GM21717 (cell line): ENCODE measurements around the gene FADS3.

Experiments used
- ATAC-seq: cut with Tn5 transposase; IDR thresholded peaks from one replicate; pipeline ENCODE4 v1.9.1; 2021; ENCODE audit warnings: mild to moderate bottlenecking, moderate library complexity; ENCODE audit not compliant: unreplicated experiment

Gene FADS3

DNA sequence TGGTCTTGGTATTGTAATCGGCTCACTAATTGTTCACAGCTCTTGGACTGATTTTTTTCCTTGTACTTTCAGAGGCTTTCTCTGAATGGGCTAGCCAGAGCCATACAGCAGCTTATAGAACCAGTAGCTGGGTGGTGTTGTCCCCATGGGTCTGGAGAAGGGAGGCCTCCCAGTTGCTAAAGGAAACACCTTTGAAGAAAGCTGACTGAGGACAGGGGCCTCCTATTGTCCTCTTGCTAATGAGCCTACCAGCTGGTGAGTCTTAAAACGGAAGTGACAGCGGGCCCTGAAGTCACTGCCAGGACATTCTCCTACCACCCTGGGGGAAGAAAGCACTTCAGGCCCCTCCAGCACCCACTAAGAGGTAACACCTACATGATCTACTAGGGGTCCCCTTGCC is 9.9 kb downstream of the FADS3 start:
- no peak for ATAC-seq

DNA sequence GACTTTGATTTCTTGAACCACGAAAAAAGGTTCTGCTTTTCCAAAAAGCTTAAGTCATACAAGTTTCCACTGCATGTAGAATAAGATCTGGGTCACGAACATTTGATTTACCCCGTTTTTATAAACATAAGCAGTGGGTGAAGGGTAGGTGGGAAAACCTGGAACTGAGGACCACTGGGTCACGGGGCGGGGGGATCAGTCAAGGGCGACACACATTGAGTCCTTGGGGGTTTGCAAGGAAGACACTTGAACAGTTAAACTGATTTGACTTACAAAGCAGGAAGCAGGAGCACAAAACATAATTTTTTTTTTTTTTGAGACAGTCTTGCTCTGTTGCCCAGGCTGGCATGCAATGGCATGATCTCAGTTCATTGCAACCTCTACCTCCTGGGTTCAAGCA is 10.9 kb downstream of the FADS3 start:
- ATAC-seq: no peak

DNA sequence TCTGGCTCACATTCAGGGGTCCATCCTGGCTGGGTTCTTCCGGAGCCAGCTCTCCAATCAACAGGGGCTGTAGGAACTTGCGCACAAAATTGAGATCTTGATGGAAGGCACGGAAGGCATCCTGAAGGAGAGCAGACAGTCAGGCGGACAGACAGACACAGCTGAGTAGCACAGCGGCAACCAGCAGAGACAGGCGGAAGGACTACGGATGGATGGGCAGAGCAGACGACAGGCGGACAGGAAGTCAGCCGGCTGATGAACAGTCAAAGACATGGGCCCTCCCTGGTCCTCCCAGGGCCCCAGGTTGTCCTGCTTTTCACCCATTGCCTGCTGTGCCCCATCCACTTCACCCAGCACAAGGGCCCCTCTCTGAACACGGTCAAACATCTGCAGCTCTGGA is 11.3 kb downstream of the FADS3 start:
- no peak for ATAC-seq

DNA sequence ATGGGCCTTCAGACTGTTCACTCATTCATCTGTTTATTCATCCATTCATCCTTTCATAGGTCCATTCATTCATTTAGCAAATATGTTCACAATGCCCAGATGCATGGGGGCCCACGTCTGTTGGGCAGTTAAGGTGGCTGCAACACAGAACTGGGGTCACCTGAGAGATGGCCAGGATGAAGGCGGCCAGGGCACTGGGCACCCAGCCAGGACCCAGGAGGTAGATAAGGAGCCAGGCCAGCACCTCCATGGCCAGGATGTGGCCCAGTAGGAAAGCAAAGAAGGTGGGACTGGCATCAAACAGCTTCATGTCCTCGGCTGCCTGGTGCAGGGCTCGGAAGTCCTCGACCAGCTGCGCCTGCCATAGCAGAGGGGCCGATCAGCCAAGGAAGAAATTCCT is 12.2 kb downstream of the FADS3 start:
- ATAC-seq: no peak

DNA sequence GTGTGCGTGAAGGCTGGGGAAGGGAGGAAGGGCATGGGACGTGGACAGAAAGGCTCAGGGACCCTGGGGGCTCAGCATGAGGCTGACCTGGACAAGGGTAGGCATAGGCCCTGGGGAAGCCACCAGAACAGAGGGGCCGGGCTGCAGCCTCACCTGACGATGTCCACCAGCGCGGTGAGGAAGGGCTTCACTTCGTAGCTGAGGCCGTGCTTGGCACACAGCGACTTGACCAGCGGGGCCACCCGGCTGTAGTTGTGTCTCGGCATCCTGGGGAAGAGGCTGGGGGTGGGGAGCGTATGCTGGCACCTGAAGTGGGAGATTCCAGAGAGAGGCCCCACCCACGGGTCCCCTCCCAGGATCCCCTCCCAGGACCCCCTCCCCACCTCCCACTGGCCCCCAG is 15.6 kb downstream of the FADS3 start:
- no peak for ATAC-seq

DNA sequence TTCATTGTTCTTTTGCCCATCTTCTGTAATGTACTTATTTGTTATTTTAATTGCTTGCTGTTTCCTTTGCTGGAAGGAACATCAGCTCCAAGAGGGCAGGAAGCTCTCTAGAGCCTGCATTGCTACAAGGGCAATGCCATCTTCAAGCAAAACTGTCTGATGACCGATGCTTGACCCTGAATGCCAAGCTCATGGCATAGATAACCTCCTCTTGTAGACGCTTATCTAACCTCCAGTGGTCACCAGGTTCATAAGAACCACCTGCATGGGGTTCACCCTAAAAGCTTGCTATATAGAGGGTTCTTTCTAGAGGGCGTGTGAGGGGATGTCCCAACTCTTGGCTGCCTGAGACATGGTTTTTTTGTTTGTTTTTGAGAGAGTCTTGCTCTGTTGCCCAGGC is 16.5 kb downstream of the FADS3 start:
- ATAC-seq: no peak

DNA sequence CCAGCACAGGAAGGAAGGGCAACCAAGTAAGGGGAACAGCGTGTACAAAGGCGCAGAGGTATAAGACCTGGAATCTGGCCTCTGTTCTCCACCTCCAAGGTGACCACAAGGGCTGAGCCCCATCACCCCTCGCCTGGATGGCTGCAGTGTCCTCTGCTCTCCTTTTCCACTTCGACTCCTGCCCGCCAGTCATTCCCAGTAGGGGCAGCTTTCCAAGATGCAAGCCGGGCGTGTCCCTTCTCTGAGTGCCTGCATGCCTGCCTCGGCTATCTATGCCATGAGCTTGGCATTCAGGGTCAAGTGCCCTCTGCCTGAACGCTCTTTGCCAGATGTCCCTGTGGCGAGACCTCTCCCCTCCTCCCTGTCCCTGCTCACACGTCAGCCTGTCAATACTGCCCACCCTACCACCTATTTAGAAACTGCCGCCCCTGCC is 17.0 kb downstream of the FADS3 start:
- no peak for ATAC-seq

DNA sequence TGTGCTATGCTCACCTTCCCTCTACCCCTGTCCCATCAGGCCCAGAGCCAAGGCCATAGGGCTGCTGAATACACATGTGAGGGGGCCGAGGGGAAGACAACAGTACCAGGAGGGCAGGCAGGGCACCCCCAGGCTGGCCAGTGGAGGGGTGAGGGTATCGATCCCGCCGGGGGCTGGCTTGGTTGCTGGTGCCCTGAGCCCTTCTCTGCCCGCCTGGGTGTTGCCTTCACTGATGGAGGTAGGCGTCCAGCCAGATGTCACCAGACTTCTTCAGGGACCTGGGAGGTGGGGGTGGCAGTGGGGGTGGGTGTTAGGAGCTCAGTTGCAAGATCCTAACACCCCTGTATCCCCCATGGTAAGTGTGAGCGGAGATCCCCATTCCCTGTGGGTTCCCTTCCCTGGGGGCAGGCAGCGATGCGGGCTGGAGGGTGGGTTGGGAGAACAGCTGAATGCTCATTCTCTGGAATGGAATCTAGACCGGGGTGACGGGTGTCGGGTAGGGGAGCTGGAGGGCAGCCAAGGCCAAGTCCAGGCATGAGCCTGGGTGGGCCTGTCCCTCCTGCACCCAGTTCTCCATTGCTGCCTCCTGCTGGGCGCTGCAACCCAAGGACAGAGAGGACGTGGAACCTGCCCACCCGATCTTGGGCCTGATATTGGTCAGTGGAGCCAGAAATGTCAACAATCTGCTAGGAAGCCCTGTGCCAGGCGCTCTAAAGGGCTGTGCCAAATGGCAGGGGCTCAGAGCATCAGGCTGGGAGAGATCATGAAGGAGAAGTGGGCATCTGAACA is 17.6 kb downstream of the FADS3 start:
- ATAC-seq: no peak

DNA sequence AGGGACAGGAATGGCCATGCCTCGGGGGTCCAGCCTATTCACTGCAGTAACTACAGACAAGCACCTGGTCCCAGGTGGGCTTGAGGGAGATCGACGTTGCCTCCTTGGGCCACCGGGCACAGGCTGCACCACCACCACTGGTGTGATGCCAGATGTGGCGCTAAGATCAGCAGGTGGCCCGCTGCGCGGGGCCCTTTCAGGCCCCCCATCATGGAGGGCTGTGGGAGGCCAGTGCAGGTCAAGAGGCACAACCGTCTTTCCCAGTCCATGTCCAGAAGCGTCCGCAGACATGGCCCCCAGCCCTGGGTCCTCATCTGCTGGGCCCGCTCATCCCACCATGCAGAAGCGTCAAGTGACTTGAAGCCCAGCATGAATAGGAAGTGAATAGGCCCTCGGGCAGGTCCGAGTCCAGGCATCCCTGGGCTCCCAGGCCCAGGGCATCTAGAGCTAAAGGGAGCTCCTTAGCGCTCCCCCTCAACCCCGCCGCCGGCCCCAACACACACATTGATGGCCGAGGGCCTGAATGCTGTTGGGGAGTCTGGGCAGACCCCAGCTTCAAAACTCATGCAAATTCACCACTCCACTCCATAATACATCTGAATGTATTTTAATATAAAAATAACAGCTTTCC is 18.3 kb downstream of the FADS3 start:
- no peak for ATAC-seq

DNA sequence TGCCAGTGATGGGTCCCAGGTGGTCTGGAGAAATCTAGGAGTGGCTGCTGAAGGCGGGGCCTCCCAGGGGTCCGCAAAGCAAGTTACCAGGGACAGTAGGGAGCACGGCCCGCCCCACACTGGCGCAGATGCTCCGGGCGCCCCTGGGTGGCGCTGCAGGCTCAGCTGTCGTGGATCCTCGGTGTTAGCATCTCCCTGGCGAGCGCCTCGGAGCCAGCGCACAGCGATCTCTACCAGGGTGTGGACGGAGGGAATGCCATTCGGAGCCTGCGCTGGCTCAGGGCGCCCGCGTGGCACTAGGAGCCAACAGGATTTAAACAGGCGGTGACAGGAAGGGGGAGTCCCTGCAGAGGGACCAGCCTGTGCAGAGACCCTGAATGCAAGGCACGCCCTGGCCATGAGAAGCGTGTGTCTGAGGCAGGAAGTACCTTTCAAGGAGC is 20.2 kb downstream of the FADS3 start:
- ATAC-seq: peak; percentile 74

DNA sequence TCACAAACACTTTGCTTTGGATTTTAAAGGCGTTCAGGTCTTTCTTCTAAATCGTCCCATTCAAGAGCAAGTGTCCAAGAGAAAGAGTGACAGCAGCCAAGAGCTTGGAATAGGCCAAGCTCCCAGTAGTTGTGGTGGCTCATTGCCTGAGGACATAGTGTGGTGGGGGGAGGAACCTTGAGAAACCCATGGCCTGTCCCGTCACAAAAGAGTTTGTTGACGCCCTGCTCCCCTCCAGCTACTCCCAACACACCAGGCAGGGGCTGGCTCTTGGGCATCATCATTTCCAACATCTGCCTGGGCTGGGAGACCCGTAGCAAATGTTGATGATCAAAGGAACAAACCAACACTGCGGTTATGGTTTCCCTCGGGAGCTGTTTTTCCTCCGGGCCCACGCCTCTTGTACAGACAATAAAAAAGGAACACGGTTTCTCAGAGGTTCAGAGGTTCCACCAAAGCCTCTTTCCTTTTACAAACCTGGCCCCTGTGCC is 20.8 kb downstream of the FADS3 start:
- no peak for ATAC-seq

DNA sequence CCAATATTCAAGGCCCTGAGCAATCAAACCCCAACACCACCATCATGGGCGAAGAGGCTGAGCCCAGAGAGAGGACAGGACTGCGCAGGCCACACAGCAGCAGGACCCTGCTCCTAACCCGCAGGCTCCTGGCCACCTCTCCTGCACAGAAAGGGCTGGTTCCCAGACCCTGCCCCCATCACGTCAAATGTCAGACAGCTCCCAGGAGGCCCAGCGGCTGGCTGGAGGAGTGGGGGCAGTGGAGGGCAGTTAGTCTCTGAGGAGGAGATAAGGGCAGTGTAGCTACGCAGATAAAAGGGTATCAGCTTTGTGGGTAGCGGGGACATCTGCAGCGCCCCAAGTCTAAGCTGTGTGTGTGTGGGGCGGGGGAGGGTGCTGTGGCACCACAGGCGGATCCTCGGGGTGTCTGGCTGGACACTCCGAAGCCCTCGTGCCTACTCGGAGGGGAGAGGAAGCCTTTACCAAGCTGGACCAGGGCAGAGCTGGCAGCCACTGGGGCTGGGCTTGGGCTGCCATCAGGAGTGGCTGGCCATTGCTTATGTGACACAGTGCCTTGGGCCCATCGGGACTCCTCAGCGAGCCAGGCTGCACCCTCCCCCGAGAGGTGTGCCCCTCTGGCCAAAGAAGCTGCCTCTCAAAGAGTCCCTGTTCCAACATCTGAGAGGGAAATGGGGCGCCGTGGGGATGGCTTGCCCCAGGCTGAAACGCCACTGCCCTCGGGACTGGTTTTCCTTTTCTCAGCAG is 21.5 kb downstream of the FADS3 start:
- ATAC-seq: no peak

DNA sequence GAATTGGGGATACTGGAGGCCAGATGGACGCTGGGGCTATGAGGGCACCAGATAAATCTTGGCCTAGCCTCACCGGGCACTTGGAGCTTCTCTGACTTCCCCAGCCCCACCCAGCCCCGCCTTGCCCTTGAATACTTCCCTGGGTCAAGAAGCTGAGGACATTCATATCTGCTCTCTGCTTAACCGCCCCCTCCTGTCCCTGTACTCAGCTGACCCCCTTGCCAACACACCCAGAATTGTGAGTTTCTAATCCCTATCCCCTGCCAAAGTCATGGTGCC is 22.0 kb downstream of the FADS3 start:
- ATAC-seq: no peak

DNA sequence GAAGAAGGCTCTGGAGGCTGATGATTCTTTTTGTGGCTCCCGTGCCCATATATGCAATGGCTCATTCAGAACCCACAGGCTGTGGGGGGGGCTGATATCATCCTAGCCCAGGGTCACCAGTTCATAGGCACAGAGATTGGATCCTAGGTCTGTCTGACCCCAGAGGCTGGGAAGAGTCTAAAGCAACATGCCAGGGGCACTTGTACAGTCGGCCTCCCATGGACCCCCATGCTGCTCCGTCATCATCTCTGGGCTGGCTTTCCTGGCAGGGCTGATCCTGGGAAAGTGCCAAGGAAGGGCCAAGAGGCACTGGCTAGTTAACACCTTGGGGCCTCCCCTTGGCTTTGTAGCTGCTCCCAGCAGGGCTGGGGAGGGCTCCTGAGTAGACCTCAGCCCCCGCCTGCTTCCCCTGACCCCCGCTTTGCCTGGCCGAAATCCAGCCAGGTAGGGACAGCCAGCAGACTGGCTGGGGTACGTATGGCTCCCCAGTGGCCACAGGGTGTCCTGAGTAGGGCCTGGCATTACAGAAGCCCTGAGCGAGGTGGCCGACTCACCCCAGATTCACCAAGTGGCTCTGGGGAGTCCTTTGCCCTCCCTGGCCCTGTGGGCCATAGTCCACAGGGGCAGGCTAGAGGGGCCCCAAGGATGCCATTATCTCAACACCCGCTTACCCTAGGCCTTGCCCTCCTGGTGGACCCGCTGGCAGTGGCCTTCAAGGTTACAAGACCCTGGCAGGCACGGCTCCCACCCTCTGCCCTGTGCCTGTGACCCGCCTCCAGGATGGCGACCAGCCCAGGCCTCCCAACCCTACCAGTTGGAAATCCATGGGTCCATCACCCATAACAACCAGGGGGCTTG is 22.5 kb downstream of the FADS3 start:
- no peak for ATAC-seq

DNA sequence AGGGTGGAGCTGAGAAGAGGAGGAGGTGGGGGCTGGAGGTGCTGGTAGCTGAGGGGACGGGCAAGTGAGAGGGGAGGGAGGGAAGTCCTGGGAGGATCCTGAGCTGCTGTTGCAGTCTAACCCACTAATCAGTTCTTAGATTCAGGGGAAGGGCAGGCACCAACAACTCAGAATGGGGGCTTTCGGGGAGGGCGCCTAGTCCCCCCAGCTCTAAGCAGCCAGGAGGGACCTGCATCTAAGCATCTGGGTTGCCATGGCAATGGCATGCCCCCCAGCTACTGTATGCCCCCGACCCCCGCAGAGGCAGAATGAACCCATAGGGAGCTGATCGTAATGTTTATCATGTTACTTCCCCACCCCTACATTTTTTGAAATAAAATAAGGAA is 24.4 kb downstream of the FADS3 start:
- ATAC-seq: no peak

DNA sequence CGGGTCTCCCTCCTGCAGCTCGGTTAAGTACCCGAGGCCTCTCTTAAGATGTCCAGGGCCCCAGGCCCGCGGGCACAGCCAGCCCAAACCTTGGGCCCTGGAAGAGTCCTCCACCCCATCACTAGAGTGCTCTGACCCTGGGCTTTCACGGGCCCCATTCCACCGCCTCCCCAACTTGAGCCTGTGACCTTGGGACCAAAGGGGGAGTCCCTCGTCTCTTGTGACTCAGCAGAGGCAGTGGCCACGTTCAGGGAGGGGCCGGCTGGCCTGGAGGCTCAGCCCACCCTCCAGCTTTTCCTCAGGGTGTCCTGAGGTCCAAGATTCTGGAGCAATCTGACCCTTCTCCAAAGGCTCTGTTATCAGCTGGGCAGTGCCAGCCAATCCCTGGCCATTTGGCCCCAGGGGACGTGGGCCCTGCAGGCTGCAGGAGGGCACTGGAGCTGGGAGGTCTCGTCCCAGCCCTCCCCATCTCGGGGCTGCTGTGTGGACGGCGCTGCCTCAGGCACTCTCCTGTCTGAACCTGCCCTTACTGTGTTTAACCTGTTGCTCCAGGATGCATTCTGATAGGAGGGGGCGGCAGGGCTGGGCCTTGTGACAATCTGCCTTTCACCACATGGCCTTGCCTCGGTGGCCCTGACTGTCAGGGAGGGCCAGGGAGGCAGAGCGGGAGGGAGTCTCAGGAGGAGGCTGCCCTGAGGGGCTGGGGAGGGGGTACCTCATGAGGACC is 25.0 kb downstream of the FADS3 start:
- ATAC-seq: no peak

DNA sequence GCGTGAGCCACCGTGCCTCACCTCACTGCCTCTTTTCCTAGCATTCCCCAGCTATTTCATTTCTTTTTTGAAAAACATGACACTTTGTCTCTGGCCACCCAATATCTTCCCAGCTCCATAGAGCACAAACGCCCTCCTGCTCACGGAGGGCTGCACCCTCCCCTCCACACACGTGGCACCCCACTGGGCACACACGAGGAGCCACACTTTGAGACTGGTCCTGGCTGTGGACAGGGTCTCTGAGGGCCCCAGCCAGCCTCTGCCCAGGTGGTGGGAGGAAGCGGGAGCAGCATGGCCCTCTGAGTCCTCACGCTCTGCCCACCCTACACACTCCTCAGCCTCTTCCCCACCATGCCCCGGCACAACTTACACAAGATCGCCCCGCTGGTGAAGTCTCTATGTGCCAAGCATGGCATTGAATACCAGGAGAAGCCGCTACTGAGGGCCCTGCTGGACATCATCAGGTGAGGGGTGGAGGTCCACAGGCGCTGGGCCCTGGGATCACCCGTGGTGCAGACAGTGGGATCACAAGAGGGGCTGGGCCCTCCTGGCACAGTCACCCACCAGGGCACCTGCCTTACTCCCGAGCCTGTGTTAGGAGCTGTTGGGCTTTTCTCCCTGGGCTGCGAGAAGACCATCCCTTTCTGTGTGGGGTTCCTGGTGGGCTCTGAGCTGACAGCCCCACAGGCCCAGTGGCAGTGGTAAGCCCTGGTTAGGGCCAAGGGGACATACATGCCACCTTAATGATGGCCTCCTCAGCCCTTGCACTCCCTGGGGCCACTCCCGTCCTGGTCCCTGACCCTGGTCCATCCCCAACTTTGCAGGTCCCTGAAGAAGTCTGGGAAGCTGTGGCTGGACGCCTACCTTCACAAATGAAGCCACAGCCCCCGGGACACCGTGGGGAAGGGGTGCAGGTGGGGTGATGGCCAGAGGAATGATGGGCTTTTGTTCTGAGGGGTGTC is 26.2 kb downstream of the FADS3 start:
- ATAC-seq: no peak

DNA sequence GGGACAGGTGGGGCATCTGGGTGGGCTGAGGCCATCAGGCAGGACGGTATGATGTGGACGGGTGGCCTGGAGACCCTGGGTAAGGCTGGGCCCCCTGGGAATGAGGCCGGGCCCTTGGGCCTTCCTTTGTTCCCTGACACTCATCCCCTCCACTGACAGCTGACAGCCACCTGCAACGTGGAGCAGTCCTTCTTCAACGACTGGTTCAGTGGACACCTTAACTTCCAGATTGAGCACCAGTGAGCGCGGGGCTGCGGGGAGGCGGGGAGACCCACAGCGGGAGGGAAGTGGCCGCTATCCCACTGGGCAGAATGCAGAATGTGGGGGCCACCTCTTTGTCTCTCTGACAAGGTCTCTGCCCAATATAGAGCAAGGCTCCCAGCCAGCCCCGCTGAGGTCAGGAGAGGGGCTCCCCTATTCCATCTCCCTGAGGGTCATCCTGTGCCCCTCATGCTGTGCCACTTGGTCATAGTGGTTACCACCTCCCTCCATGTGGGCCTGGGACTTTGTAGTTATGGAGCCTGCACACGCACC is 27.7 kb downstream of the FADS3 start:
- no peak for ATAC-seq
